ENCODE data around the gene NDUFS4. TPM values are rescaled to one million over a fixed set of nuclear protein-coding genes. Genes with fewer than 3 reads are reported as not detected.

Gene NDUFS4
- total and polyA plus RNA-seq, 7 donors = 103 to 250 (median 179) TPM

- Histone ChIP-seq H3K27me3 (ENCODE audit: insufficient read depth in 3 of 3, low read length in 2 of 3) (no peaks in the 10 kb centered on the region), H3K27ac (peak overlapping the region; percentile 81), H3K9me3 (peaks cover 6% of the 10 kb centered on the region), H3K4me3 (peak overlapping the region; percentile 79), H3K4me1 (peaks cover 30% of the 10 kb centered on the region), H3K36me3 (ENCODE audit: insufficient read depth in 1 of 2, low read depth in 1 of 2) (no peaks in the 10 kb centered on the region)
- DNase-seq (no peak), ATAC-seq (peak in 2 of 4 donors; percentile 40 to 55)
- WGBS, 3 donors = 6 to 16% (median 7%) methylated on average over 5 of the region's 5 CpGs
- intact Hi-C loops (cut with DNase I) = loop anchor here in 1 of 2 donors (5.0 kb wide), 1 partner anchor 78 kb away; the partner anchor contains the start of gene FST
- TF ChIP-seq CTCF (IDR thresholded peaks at IDR 0.05) = no peak
Observed at GRCh38 chr5:53560028-53560427, 411 bp upstream of the NDUFS4 start.

GRCh38 chr5:53568401-53568800 lies 8.0 kb downstream of the NDUFS4 start:
- Histone ChIP-seq H3K9me3 (no peaks in the 10 kb centered on the region), H3K4me3 (no peak overlapping the region), H3K27me3 (ENCODE audit: insufficient read depth in 3 of 3, low read length in 2 of 3) (no peaks in the 10 kb centered on the region), H3K36me3 (ENCODE audit: insufficient read depth in 1 of 2, low read depth in 1 of 2) (no peaks in the 10 kb centered on the region), H3K27ac (no peak overlapping the region), H3K4me1 (peaks cover 36% of the 10 kb centered on the region)
- ATAC-seq (no peak), DNase-seq (no peak)
- no peak for TF ChIP-seq CTCF (IDR thresholded peaks at IDR 0.05)
- intact Hi-C loops (cut with DNase I) = no loop called here

- no peaks in the 10 kb centered on the region for H3K27me3 ChIP-seq (ENCODE audit: insufficient read depth in 3 of 3, low read length in 2 of 3)
- WGBS, 3 donors = 79 to 85% (median 80%) methylated on average over 1 of the region's 1 CpG
- no peak for DNase-seq
- no peaks in the 10 kb centered on the region for H3K36me3 ChIP-seq (ENCODE audit: insufficient read depth in 1 of 2, low read depth in 1 of 2)
- H3K4me3 ChIP-seq = no peak overlapping the region
- no peak for ATAC-seq
- intact Hi-C loops (cut with DNase I) = no loop called here
- no peak overlapping the region for H3K27ac ChIP-seq
- H3K9me3 ChIP-seq = no peaks in the 10 kb centered on the region
- TF ChIP-seq CTCF (IDR thresholded peaks at IDR 0.05) = no peak
- H3K4me1 ChIP-seq = peaks cover 37% of the 10 kb centered on the region
Observed at GRCh38 chr5:53568871-53569270, 8.4 kb downstream of the NDUFS4 start.

- Histone ChIP-seq H3K36me3 (ENCODE audit: insufficient read depth in 1 of 2, low read depth in 1 of 2) (no peaks in the 10 kb centered on the region), H3K27ac (peak overlapping the region; percentile 3), H3K27me3 (ENCODE audit: insufficient read depth in 3 of 3, low read length in 2 of 3) (no peaks in the 10 kb centered on the region), H3K4me1 (peaks cover 37% of the 10 kb centered on the region), H3K4me3 (no peak overlapping the region), H3K9me3 (no peaks in the 10 kb centered on the region)
- no peak for TF ChIP-seq CTCF (IDR thresholded peaks at IDR 0.05)
- intact Hi-C loops (cut with DNase I) = no loop called here
- no peak for DNase-seq
- 26 to 37% (median 27%) methylated on average over 4 of the region's 4 CpGs for WGBS, 3 donors
- ATAC-seq = no peak
Observed at GRCh38 chr5:53569453-53569852, 9.0 kb downstream of the NDUFS4 start.

- H3K9me3 ChIP-seq = no peaks in the 10 kb centered on the region
- 3 to 30% (median 17%) methylated on average over 1 of the region's 1 CpG for WGBS, 3 donors
- H3K4me1 ChIP-seq = peaks cover 52% of the 10 kb centered on the region
- DNase-seq = no peak
- TF ChIP-seq CTCF (IDR thresholded peaks at IDR 0.05) = no peak
- H3K36me3 ChIP-seq (ENCODE audit: insufficient read depth in 1 of 2, low read depth in 1 of 2) = no peaks in the 10 kb centered on the region
- peak; percentile 78 to 90 (median 80) for ATAC-seq
- H3K4me3 ChIP-seq = peak overlapping the region; percentile 32
- intact Hi-C loops (cut with DNase I) = no loop called here
- peak overlapping the region; percentile 67 for H3K27ac ChIP-seq
- H3K27me3 ChIP-seq (ENCODE audit: insufficient read depth in 3 of 3, low read length in 2 of 3) = no peaks in the 10 kb centered on the region
Observed at GRCh38 chr5:53571403-53571802, 11.0 kb downstream of the NDUFS4 start.
